Transverse colon (tissue), 4 donors: ENCODE measurements around the gene ITM2C.

ENCODE experiments used
- CTCF ChIP-seq, 5 experiments: fragments of 200-600 bp in 3 of 5; fragments of 450-650 bp in 2 of 5; sonication (generic) in 3 of 5; IDR thresholded peaks; 1 replicate in 2 of 5; 2 replicates in 3 of 5; pipeline ENCODE4 v1.5.1; 2016 to 2017; ENCODE audit warnings: antibody characterized with exemption in 5 of 5, inconsistent platforms in 3 of 5, mild to moderate bottlenecking in 2 of 5, moderate library complexity in 1 of 5
- EP300 ChIP-seq: sonication (generic); formaldehyde crosslinking; IDR thresholded peaks from one replicate; pipeline ENCODE4 v1.6.1; 2017; ENCODE audit warnings: antibody characterized with exemption, low read depth
- POLR2A ChIP-seq: fragments of 450-650 bp; IDR thresholded peaks from one replicate; pipeline ENCODE4 v1.6.1; 2016; ENCODE audit warnings: antibody characterized with exemption, mild to moderate bottlenecking, moderate library complexity
- POLR2AphosphoS5 ChIP-seq, 3 donors: sonication (generic); formaldehyde crosslinking; IDR thresholded peaks; one replicate each; pipeline ENCODE4 v1.6.1; 2016; ENCODE audit warnings: antibody characterized with exemption in 3 of 3

GRCh38 chr2:230849633-230850357, 14.9 kb upstream of the ITM2C start:
- TF ChIP-seq CTCF (IDR thresholded peaks at IDR 0.05) (peak; percentile 71 to 83 (median 78)), POLR2AphosphoS5 (IDR thresholded peaks at IDR 0.05) (no peak), POLR2A (no peak), EP300 (no peak)
